Omental fat pad (tissue), 4 donors: ENCODE measurements around the gene FAT1. TPM values are rescaled to one million over a fixed set of nuclear protein-coding genes. Genes with fewer than 3 reads are reported as not detected.

Experiments
- ATAC-seq: fragments of 150-250 bp; one replicate; pipeline ENCODE4 v1.9.1; 2016; ENCODE audit warnings: mild to moderate bottlenecking, moderate library complexity; ENCODE audit not compliant: low FRiP score
- DNase-seq: peaks from one replicate; pipeline ENCODE4 v3.0.0-alpha.2; 2019; ENCODE audit warnings: low spot score
- CTCF ChIP-seq, 3 donors: fragments of 450-650 bp; IDR thresholded peaks; one replicate each; pipeline ENCODE4 v1.5.1; 2016 to 2017; ENCODE audit warnings: antibody characterized with exemption in 3 of 3, mild to moderate bottlenecking in 3 of 3, moderate library complexity in 2 of 3
- total RNA-seq, 4 donors: library from RNA; depleted of rRNA; stranded (reverse); fragments of >200 nt; gene quantifications; one replicate each; pipeline ENCODE4 v1.1.0, GENCODE V29; 2016

The FAT1 gene
- 10 to 100 TPM; 35.3 to 90.8 (median 69.9) TPM for total RNA-seq

DNA sequence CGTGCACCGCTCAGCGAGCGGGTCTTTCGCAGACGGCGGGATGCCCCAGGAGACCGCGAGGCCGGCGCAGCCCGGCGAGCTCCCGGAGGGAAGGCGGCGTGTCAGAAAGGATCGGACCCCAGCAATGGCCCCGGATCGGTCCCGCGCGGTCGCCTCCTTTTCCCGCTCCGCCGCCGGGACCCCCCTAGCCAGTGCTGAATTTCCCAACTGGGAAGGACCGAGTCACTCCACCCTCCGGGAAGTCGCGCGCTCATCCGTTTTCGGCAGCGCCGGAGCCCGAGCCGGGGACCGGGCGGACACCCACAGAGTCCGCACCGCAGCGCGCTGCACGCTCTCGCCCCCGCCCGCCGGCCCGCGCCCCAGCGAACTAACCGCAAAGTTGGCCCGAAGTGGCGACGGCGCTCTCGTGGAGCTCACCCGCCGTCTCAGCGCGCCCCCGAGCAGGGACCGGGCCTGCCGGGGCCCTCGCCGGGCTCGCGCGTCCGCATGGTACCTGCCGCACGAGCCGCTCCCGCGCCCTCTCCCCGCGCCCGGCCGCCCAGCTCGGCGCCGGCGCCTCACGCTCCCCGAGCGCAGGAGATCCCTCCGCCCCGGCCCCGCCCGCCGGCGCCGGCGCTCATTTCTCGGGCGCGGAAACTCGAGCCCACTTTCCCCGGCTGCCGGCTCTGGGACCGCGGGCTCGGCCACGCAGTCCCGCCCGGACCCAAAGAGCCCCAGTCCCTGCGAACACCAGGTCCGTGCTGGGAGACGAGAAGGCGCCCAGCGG lies at the start of gene FAT1:
Gene FAT1 (minus strand): TSS at position 565 of the 766 bp plus-strand sequence. CDS start 14,029 bp downstream, outside the sequence.
- ATAC-seq, result peak; percentile 63
- no peak for DNase-seq
- TF ChIP-seq CTCF (IDR thresholded peaks at IDR 0.05), result no peak

DNA sequence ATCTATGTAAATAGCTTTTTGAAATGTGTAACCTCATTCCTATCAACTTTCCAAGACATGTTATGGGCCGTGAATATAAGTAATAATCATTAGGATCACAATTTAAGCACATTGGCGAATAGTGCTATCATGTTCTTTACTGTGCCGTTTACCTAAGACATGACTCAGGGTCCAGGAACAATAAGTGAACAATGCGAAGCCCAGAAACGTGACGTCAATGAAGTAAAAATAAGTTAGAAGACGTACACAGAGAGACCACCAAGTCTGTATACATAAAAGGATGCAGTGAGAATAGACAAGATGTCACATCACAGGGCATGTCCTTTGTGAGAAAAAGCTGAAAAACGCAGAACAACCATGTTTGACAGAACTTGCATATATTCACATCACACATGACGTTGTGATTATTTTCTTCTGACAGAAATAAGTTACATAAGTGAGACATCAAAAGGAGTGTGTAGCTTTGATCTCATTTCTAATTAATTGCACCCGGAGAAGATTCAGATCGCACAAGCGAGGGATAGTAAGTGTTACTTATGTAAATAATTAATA lies 49.4 kb upstream of the FAT1 start:
- TF ChIP-seq CTCF (IDR thresholded peaks at IDR 0.05), result no peak
- ATAC-seq (no peak), DNase-seq (no peak)

DNA sequence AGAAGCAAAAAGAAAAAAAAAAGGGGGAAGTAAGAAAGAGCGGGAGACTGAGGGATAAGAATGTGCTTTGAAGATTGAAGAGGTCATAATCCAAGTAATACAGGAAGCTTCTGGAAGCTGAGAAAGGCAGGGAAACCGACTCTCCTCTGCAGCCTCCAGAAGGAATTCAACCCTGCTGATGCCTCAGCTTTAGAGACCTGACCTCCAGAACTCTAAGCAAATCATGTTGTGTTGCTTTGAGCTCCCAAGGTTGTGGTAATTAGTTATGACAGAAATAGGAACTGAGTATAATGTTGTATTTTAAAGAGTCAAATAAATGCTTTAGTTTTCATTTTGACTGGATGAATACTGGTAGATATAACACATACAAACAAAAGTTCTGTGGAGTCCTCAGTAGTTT lies 48.0 kb upstream of the FAT1 start:
- ATAC-seq, result no peak
- no peak for DNase-seq
- no peak for TF ChIP-seq CTCF (IDR thresholded peaks at IDR 0.05)

- no peak for TF ChIP-seq CTCF (IDR thresholded peaks at IDR 0.05)
- no peak for DNase-seq
- no peak for ATAC-seq
Observed at GRCh38 chr4:186770481-186771175, 47.0 kb upstream of the FAT1 start.

DNA sequence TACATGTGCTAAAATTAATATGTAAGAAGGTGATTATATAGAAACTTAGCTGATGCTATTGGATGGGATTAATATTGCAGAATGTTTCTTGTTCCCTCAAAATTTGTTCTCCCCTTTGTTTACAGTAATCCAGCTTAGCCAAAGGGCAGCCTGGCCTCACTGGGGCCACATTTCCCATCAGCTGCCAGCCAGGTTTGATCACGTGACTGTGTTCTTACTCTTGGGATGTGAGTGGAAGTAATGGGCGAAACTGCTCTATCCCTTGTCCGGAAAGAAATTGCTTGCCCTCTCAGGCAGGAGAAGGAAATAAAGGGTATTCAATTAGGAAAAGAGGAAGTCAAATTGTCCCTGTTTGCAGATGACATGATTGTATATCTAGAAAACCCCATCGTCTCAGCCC lies 44.1 kb upstream of the FAT1 start:
- ATAC-seq (no peak), DNase-seq (no peak)
- TF ChIP-seq CTCF (IDR thresholded peaks at IDR 0.05), result no peak

GRCh38 chr4:186765673-186766546 lies 42.3 kb upstream of the FAT1 start:
- ATAC-seq (no peak), DNase-seq (no peak)
- no peak for TF ChIP-seq CTCF (IDR thresholded peaks at IDR 0.05)
